Loucy (cell line): Measurements from ENCODE around the gene MTURN.

Experiments
- CTCF ChIP-seq: fragments of 200-600 bp; sonication (generic); conservative IDR thresholded peaks from 2 replicates; pipeline ENCODE4 v1.5.1; 2014; ENCODE audit warnings: mild to moderate bottlenecking, antibody characterized with exemption, low read length
- EZH2phosphoT487 ChIP-seq: fragments of 200-600 bp; IDR thresholded peaks from 2 replicates; pipeline ENCODE4 v1.6.1; 2018; ENCODE audit warnings: antibody characterized with exemption, mild to moderate bottlenecking, moderate library complexity, borderline replicate concordance

GRCh38 chr7:30112103-30112713 lies 22.6 kb upstream of the MTURN start:
- no peak for TF ChIP-seq CTCF
- TF ChIP-seq EZH2phosphoT487, result no peak
